Activated T-cell treated with anti-CD3 and anti-CD28 coated beads for 48 hours (primary cell): ENCODE data around the gene KCNJ4.

Experiments used
- DNase-seq: peaks from one replicate; pipeline ENCODE4 v3.0.0-alpha.2; 2020; ENCODE audit warnings: low read depth

The KCNJ4 gene

GRCh38 chr22:38452373-38453065 is 2.5 kb downstream of the KCNJ4 start:
- DNase-seq, result no peak

- DNase-seq, result no peak
Measured at GRCh38 chr22:38451864-38452263, 3.1 kb downstream of the KCNJ4 start.

GRCh38 chr22:38451404-38451803 is 3.6 kb downstream of the KCNJ4 start:
- no peak for DNase-seq

GRCh38 chr22:38450234-38450797 is 4.7 kb downstream of the KCNJ4 start:
- DNase-seq, result no peak

- no peak for DNase-seq
Measured at GRCh38 chr22:38449776-38450175, 5.2 kb downstream of the KCNJ4 start.

GRCh38 chr22:38448945-38449745 is 5.9 kb downstream of the KCNJ4 start:
- no peak for DNase-seq

- no peak for DNase-seq
Measured at GRCh38 chr22:38446018-38446601, 8.9 kb downstream of the KCNJ4 start.

- DNase-seq, result no peak
Measured at GRCh38 chr22:38444783-38445182, 10.2 kb downstream of the KCNJ4 start.

- no peak for DNase-seq
Measured at GRCh38 chr22:38443628-38444521, 11.1 kb downstream of the KCNJ4 start.

GRCh38 chr22:38442967-38443627 is 11.9 kb downstream of the KCNJ4 start:
- DNase-seq, result no peak

- no peak for DNase-seq
Measured at GRCh38 chr22:38441620-38442287, 13.2 kb downstream of the KCNJ4 start.

GRCh38 chr22:38440747-38441350 is 14.2 kb downstream of the KCNJ4 start:
- no peak for DNase-seq

GRCh38 chr22:38437416-38437815 is 17.6 kb downstream of the KCNJ4 start:
- no peak for DNase-seq

GRCh38 chr22:38436629-38437395 is 18.2 kb downstream of the KCNJ4 start:
- DNase-seq, result no peak

- DNase-seq, result no peak
Measured at GRCh38 chr22:38435965-38436364, 19.0 kb downstream of the KCNJ4 start.

GRCh38 chr22:38435010-38435409 is 20.0 kb downstream of the KCNJ4 start:
- no peak for DNase-seq

GRCh38 chr22:38433871-38434270 is 21.1 kb downstream of the KCNJ4 start:
- DNase-seq, result no peak

GRCh38 chr22:38432264-38432663 is 22.7 kb downstream of the KCNJ4 start:
- no peak for DNase-seq

- no peak for DNase-seq
Measured at GRCh38 chr22:38431266-38432010, 23.6 kb downstream of the KCNJ4 start.
